K562 (cell line): ENCODE data around the gene NAGLU. TPM values are rescaled to one million over a fixed set of nuclear protein-coding genes. Genes with fewer than 3 reads are reported as not detected.

Experiments used
- EGR1 ChIP-seq: fragments of 450-650 bp; conservative IDR thresholded peaks from 2 replicates; pipeline ENCODE4 v1.6.1; 2017; ENCODE audit warnings: mild to moderate bottlenecking
- ELF2 ChIP-seq: fragments of 250-450 bp; sonication (Bioruptor Pico); IDR thresholded peaks from 2 replicates; pipeline ENCODE4 v1.5.0; 2021; ENCODE audit warnings: mild to moderate bottlenecking
- GABPA ChIP-seq: fragments of 200-800 bp; sonication (Bioruptor generic); conservative IDR thresholded peaks from 2 replicates; pipeline ENCODE4 v1.6.1; 2016; ENCODE audit warnings: low read depth, missing genetic modification characterization, missing compliant biosample characterization
- JUND ChIP-seq, 2 experiments: IDR thresholded peaks; 2 replicates in 1 of 2; 3 replicates in 1 of 2; pipeline ENCODE4 v1.6.1; 2011; ENCODE audit warnings: borderline replicate concordance in 2 of 2, low read depth in 2 of 2, low read length in 2 of 2, improper control_type of control experiment in 1 of 2, missing biosample characterization in 1 of 2, missing genetic modification characterization in 1 of 2, missing genetic modification reagents in 1 of 2
- KDM1A ChIP-seq, 2 experiments: fragments of 450-650 bp; IDR thresholded peaks; 2 replicates each; pipeline ENCODE4 v1.6.1; 2016; ENCODE audit warnings: mild to moderate bottlenecking in 2 of 2
- L3MBTL2 ChIP-seq: fragments of 450-650 bp; IDR thresholded peaks from 2 replicates; pipeline ENCODE4 v1.6.1; 2016; ENCODE audit warnings: mild to moderate bottlenecking, moderate library complexity
- MTA3 ChIP-seq: fragments of 450-650 bp; formaldehyde crosslinking; IDR thresholded peaks from 2 replicates; pipeline ENCODE4 v1.6.1; 2017; ENCODE audit warnings: mild to moderate bottlenecking, borderline replicate concordance
- MYC ChIP-seq, 2 experiments: fragments of 250-450 bp in 1 of 2; sonication (Bioruptor Pico) in 1 of 2; IDR thresholded peaks; 2 replicates each; pipeline versions ENCODE4 v1.5.1 to v1.6.1; 2012 to 2021; ENCODE audit warnings: low read depth in 2 of 2, borderline replicate concordance in 1 of 2, improper control_type of control experiment in 1 of 2, low read length in 1 of 2, mild to moderate bottlenecking in 1 of 2, moderate library complexity in 1 of 2
- NCOR1 ChIP-seq: fragments of 450-650 bp; IDR thresholded peaks from 2 replicates; pipeline ENCODE4 v1.6.1; 2016; ENCODE audit warnings: mild to moderate bottlenecking, moderate library complexity
- PYGO2 ChIP-seq: fragments of 450-650 bp; IDR thresholded peaks from 2 replicates; pipeline ENCODE4 v1.6.1; 2016; ENCODE audit warnings: mild to moderate bottlenecking, missing genetic modification characterization, moderate library complexity, missing compliant biosample characterization
- ZBTB17 ChIP-seq: fragments of 450-650 bp; formaldehyde crosslinking; IDR thresholded peaks from 2 replicates; pipeline ENCODE4 v1.4.0; 2020; ENCODE audit warnings: mild to moderate bottlenecking
- ZNF232 ChIP-seq: sonication (generic); formaldehyde crosslinking; IDR thresholded peaks from 2 replicates; pipeline ENCODE4 v1.8.0; 2022; ENCODE audit warnings: mild to moderate bottlenecking, missing genetic modification reagents
- ZNF583 ChIP-seq: fragments of 250-450 bp; sonication (Bioruptor Pico); IDR thresholded peaks from 2 replicates; pipeline ENCODE4 v1.4.0; 2020
- polyA plus RNA-seq, 8 experiments: library from polyadenylated mRNA; depleted of rRNA in 4 of 8; stranded (reverse) in 5 of 8; unstranded in 3 of 8; fragments of >200 nt; fragmentation: Nextera tagmentation in 2 of 8; fragmentation: Illumina TruSeq in 1 of 8; extraction: Ambion mirVana in 2 of 8; extraction: Trizol in 1 of 8; gene quantifications; 2 replicates each; pipeline versions ENCODE4 v1.2.1 to v1.2.3, GENCODE V29; 2011 to 2014; ENCODE audit warnings: inconsistent platforms in 1 of 8, missing spikeins in 1 of 8
- total RNA-seq, 7 experiments: library from RNA; depleted of rRNA in 6 of 7; stranded (reverse); fragments of >200 nt in 6 of 7; fragmentation: Illumina TruSeq in 2 of 7; extraction: Trizol in 2 of 7; gene quantifications; 2 replicates each; pipeline versions ENCODE4 v1.2.1 to v1.2.3, GENCODE V29; 2011 to 2021; ENCODE audit warnings: low replicate concordance in 1 of 7
- TF ChIP-seq, protein P1 (sequence below): fragments of 450-650 bp; IDR thresholded peaks from 2 replicates; pipeline ENCODE4 v1.6.1; 2016; ENCODE audit warnings: mild to moderate bottlenecking
- TF ChIP-seq, protein P2 (sequence below): IDR thresholded peaks from 2 replicates; pipeline ENCODE4 v1.6.1; 2011; ENCODE audit not compliant: insufficient read length; ENCODE audit errors: extremely low read depth
- TF ChIP-seq, protein P3 (sequence below): conservative IDR thresholded peaks from 2 replicates; pipeline ENCODE4 v1.6.1; 2011; ENCODE audit warnings: low read depth, mild to moderate bottlenecking, low read length; ENCODE audit not compliant: control insufficient read depth
- TF ChIP-seq, protein P4 (sequence below), 2 experiments: fragments of 450-650 bp; IDR thresholded peaks; 2 replicates each; pipeline ENCODE4 v1.6.1; 2016
- TF ChIP-seq, protein P5 (sequence below): sonication (generic); formaldehyde crosslinking; IDR thresholded peaks from 2 replicates; pipeline ENCODE4 v1.9.0; 2022; ENCODE audit warnings: mild to moderate bottlenecking, missing genetic modification reagents
- TF ChIP-seq, protein P6 (sequence below): fragments of 250-450 bp; sonication (Bioruptor Pico); IDR thresholded peaks from 2 replicates; pipeline ENCODE4 v1.8.0; 2021; ENCODE audit warnings: moderate library complexity, mild to moderate bottlenecking, inconsistent platforms

NAGLU gene
- total and polyA plus RNA-seq, 9 of the 15 experiments (the other 6 are each of a cell fraction or from before 2014, with no cell fraction given), result 0.04 to 21.5 (median 8.5) TPM

DNA sequence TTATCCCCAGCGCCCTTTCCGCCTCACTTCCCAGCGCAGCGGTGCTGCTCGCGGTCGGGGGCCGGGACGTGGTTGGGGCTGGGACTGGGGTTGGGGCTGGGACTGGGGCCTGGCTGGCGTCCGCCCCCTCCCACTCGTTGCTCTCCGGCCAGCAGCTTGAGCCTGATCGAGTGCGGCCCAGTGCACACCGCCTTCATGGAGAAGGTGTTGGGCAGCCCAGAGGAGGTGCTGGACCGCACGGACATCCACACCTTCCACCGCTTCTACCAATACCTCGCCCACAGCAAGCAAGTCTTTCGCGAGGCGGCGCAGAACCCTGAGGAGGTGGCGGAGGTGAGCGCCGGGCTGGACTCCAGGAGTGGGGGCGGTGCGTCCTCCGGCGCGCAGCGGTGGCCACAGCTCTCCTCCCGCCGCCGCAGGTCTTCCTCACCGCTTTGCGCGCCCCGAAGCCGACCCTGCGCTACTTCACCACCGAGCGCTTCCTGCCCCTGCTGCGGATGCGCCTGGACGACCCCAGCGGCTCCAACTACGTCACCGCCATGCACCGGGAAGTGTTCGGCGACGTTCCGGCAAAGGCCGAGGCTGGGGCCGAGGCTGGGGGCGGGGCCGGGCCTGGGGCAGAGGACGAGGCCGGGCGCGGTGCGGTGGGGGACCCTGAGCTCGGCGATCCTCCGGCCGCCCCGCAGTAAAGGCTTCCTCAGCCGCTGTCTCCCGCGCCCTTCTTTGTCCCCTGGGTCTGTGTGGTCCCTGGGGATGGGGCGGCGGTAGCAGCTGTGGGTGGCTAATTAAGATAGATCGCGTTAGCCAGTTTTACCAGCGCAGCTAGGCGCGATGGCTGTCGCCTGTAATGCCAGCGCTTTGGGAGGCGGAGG, 18.4 kb downstream of the NAGLU start (continued):
- 0 out of 2 replicates have a peak, but pooled peaks have one; percentile 39 for TF ChIP-seq ZBTB17 (CRISPR knock-in tag)
- peak; percentile 66 for TF ChIP-seq L3MBTL2
- peak; percentile 82 for TF ChIP-seq EGR1
- TF ChIP-seq, protein P1, sequence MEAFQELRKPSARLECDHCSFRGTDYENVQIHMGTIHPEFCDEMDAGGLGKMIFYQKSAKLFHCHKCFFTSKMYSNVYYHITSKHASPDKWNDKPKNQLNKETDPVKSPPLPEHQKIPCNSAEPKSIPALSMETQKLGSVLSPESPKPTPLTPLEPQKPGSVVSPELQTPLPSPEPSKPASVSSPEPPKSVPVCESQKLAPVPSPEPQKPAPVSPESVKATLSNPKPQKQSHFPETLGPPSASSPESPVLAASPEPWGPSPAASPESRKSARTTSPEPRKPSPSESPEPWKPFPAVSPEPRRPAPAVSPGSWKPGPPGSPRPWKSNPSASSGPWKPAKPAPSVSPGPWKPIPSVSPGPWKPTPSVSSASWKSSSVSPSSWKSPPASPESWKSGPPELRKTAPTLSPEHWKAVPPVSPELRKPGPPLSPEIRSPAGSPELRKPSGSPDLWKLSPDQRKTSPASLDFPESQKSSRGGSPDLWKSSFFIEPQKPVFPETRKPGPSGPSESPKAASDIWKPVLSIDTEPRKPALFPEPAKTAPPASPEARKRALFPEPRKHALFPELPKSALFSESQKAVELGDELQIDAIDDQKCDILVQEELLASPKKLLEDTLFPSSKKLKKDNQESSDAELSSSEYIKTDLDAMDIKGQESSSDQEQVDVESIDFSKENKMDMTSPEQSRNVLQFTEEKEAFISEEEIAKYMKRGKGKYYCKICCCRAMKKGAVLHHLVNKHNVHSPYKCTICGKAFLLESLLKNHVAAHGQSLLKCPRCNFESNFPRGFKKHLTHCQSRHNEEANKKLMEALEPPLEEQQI, result no peak
- TF ChIP-seq PYGO2, result no peak
- peak; percentile 83; the same call in 1 of the 2 replicates for TF ChIP-seq MTA3
- TF ChIP-seq KDM1A (IDR thresholded peaks at IDR 0.05), result no peak; a peak in 1 of 4 replicates
- peak; percentile 83 for TF ChIP-seq ELF2 (CRISPR knock-in tag)
- TF ChIP-seq JUND (IDR thresholded peaks at IDR 0.05; ENCODE audit: borderline replicate concordance, low read depth, low read length), result no peak
- no peak; the same call in 2 of the 3 replicates for TF ChIP-seq JUND (tag; IDR thresholded peaks at IDR 0.05; ENCODE audit: borderline replicate concordance, low read depth, low read length)
- 0 out of 2 replicates have a peak, but pooled peaks have one; percentile 52 for TF ChIP-seq ZNF232 (CRISPR knock-in tag)
- TF ChIP-seq MYC (IDR thresholded peaks at IDR 0.05; ENCODE audit: low read depth, low read length), result peak; percentile 32; the same call in 1 of the 2 replicates
- 0 out of 2 replicates have a peak, but pooled peaks have one; percentile 55 for TF ChIP-seq MYC (CRISPR knock-in tag; IDR thresholded peaks at IDR 0.05; ENCODE audit: borderline replicate concordance, low read depth)
- TF ChIP-seq, protein P2, sequence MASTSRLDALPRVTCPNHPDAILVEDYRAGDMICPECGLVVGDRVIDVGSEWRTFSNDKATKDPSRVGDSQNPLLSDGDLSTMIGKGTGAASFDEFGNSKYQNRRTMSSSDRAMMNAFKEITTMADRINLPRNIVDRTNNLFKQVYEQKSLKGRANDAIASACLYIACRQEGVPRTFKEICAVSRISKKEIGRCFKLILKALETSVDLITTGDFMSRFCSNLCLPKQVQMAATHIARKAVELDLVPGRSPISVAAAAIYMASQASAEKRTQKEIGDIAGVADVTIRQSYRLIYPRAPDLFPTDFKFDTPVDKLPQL, result no peak
- TF ChIP-seq, protein P3, sequence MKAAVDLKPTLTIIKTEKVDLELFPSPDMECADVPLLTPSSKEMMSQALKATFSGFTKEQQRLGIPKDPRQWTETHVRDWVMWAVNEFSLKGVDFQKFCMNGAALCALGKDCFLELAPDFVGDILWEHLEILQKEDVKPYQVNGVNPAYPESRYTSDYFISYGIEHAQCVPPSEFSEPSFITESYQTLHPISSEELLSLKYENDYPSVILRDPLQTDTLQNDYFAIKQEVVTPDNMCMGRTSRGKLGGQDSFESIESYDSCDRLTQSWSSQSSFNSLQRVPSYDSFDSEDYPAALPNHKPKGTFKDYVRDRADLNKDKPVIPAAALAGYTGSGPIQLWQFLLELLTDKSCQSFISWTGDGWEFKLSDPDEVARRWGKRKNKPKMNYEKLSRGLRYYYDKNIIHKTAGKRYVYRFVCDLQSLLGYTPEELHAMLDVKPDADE, result peak; percentile 59; the same call in 1 of the 2 replicates
- peak; percentile 82 for TF ChIP-seq GABPA (tag)
- TF ChIP-seq, protein P4, sequence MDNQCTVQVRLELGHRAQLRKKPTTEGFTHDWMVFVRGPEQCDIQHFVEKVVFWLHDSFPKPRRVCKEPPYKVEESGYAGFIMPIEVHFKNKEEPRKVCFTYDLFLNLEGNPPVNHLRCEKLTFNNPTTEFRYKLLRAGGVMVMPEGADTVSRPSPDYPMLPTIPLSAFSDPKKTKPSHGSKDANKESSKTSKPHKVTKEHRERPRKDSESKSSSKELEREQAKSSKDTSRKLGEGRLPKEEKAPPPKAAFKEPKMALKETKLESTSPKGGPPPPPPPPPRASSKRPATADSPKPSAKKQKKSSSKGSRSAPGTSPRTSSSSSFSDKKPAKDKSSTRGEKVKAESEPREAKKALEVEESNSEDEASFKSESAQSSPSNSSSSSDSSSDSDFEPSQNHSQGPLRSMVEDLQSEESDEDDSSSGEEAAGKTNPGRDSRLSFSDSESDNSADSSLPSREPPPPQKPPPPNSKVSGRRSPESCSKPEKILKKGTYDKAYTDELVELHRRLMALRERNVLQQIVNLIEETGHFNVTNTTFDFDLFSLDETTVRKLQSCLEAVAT (IDR thresholded peaks at IDR 0.05), result 0 out of 4 replicates have a peak, but pooled peaks of 1 of the 2 experiments have one; percentile 47
- TF ChIP-seq, protein P5, sequence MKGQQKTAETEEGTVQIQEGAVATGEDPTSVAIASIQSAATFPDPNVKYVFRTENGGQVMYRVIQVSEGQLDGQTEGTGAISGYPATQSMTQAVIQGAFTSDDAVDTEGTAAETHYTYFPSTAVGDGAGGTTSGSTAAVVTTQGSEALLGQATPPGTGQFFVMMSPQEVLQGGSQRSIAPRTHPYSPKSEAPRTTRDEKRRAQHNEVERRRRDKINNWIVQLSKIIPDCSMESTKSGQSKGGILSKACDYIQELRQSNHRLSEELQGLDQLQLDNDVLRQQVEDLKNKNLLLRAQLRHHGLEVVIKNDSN, result no peak
- TF ChIP-seq, protein P6, sequence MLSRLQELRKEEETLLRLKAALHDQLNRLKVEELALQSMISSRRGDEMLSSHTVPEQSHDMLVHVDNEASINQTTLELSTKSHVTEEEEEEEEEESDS (CRISPR knock-in tag), result no peak
- TF ChIP-seq NCOR1, result no peak
- TF ChIP-seq ZNF583 (CRISPR knock-in tag), result peak; percentile 42; the same call in 1 of the 2 replicates
